Stimulated activated CD4-positive, alpha-beta T cell treated with anti-CD3 and anti-CD28 coated beads, Interleukin-1b, Interleukin-23, amount 100 ng/mL, for 48 hours (primary cell): ENCODE data around the gene IP6K2.
"Not testable (repeated sequence)": the region's sequence is repeated elsewhere in the genome, so short reads cannot be mapped to it uniquely, and the experiment has no call there.

Experiments used
- DNase-seq: peaks from one replicate; pipeline ENCODE4 v3.0.0-alpha.2; 2020

Gene IP6K2

DNA sequence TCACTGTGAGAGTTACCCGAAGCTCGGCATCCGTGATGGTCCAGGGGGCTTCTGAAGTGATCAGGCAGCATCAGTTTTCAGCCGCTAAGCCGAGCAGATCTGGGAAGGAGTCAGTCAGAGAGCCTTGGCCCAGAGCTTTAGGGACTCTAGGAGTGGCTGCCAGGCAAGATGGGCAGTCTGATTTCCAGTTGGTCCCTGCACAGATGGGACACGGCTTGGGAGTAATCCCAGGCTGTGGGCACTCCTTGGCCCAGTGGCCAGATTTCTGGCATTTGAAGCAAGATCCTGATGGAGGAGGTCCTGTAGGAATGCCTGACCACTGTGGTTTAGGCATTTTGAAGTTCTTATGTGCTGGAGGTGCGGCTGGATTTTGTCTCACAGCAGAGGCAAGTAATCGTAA lies 10.5 kb upstream of the IP6K2 start:
- no peak for DNase-seq

GRCh38 chr3:48725185-48725855 lies 8.3 kb upstream of the IP6K2 start:
- not testable (repeated sequence) for DNase-seq

GRCh38 chr3:48723725-48724124 lies 6.7 kb upstream of the IP6K2 start:
- no peak for DNase-seq

DNA sequence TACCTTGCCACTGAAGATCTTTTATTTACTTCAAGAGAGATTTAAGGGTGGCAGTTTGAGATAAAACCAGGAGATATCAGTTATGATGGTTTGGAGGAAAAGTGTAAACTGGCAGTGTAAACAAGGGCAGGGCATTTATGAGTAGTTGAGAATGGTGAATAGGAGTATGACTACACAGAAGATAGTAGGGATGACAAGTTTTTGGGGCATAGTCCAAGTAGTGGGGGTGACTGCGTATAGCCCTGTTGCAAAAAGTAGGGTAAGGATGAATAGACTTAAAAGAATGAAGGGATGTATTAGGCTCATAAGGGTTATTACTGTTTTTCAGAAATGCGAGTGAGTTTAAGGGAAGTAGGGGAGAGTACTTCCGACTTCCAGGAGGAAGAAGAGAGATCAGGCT lies 6.3 kb upstream of the IP6K2 start:
- not testable (repeated sequence) for DNase-seq

DNA sequence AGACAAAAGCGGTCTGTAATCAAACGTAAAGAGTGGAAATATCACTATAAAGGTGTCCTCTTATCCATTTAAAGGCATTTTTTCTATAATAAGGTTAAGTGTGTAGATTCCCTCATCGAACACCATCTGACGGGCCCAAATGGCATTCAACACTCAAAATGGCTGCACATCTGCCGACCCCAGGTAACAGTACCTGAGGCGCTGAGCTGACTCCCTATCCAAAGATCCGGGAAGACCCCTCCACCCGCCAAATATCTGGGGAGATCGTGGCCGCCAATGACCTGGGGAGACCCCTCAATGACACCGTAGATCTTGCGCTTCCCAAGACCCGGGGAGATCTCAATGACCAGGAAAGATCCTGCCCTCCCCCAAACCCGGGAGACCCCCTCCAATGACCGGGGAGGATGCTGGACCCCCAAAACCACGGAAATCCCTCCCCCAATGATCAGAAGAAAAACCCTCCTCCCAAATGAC lies 476 bp downstream of the IP6K2 start:
- DNase-seq = peak; percentile 30

- no peak for DNase-seq
These were observed 1.7 kb downstream of the IP6K2 start for GRCh38 chr3:48715174-48715800.

DNA sequence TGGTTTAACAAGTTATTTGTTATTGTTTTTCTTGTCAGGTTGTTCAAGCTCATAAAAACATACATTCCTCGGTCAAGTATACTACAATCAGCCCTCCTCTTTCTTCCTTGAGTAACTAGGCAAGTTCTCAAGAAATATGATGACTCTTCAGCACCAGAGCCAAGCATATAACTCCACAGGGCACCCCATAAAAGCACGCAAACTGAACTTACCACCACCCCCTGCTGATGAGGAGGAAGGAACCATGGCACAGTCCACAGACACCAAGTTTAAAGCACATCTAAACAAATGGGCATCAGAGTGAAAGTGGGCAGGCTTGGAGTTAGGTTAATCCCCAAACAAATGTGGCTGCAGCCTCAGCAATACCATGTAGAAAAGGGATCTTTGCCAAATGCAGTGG lies 5.3 kb downstream of the IP6K2 start:
- DNase-seq = no peak

- no peak for DNase-seq
These were observed 8.0 kb downstream of the IP6K2 start for GRCh38 chr3:48709051-48709461.

GRCh38 chr3:48708481-48708889 lies 8.5 kb downstream of the IP6K2 start:
- DNase-seq = no peak

- DNase-seq = no peak
These were observed 9.9 kb downstream of the IP6K2 start for GRCh38 chr3:48707157-48707556.

DNA sequence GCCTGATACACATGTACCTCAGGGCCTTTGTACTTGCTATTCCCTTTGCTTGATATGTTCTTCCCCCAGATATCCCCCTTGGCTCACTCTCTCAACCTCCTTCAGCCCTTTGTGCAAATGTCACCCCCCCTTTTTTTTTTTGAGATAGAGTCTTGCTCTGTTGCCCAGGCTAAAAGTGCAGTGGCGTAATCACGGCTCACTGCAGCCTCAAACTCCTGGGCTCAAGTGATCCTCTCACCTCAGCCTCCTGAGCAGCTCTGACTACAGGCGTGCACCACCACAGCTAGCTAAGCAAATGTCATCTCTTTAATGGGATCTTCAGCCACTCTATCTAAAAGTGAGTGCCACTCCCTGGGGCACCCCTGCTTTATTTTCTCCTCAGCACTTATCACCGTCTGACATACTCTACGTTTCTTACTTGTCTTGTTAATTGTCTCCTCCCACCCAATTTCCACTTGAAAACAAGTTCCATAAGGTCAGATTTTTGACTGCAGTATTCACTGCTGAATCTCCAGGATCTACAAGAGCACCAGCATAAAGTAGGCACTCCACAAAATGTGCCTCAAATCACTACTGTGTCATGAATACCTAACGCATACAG lies 14.6 kb downstream of the IP6K2 start:
- DNase-seq = no peak

- DNase-seq = no peak
These were observed 16.2 kb downstream of the IP6K2 start for GRCh38 chr3:48700731-48701405.

DNA sequence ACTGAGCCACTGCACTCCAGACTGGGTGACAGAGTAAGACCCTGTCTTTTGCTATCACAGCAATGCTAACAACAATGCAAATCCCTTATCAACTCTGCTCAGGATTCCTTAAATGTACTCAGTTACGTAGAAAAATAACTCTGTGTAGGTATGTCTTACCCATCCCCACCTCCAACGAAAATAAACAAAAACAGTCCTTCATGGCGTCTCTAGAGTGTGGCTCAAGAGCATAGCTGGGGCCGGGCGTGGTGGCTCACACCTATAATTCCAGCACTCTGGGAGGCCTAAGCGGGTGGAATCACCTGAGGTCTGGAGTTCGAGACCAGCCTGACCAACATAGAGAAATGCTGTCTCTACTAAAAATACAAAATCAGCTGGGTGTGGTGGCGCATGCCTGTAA lies 18.1 kb downstream of the IP6K2 start:
- DNase-seq = no peak

DNA sequence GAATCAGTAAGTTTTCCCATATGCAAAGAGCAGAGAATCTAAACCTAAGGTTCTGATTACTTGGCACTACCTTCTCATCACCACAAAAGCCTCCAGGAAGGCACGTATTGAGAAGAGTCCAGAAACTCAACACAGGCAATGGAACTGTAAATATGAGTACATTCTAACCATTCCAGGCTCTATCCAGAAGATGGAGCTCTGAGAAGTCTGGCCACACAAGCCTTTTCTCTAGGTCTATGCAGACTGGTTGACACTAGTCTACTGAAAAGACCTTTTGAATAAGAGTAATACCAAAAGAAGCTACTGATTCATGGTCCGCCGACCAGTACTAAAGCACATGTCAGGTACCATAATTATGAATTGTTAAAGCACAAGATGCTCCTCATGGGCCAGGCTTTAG lies 19.1 kb downstream of the IP6K2 start:
- DNase-seq = no peak

- no peak for DNase-seq
These were observed 20.4 kb downstream of the IP6K2 start for GRCh38 chr3:48696601-48697000.

- no peak for DNase-seq
These were observed 20.9 kb downstream of the IP6K2 start for GRCh38 chr3:48696156-48696555.

DNA sequence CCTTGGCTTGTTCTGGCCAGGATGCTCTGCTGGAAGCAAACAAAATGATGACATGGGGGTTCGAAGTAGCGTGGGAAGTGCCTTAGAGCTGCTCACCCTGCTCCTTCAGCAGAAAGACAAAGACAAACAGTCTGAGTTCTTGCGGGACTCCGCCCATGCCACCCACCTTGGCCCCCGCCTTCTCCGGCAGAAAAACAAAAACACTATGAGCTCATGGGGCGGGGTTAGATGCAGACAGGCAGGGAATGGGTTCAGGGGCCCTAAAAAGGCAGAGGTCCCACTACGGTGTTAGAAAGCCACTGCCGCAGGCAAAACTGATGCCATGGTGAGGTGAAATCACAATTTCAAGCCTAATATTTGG lies 21.6 kb downstream of the IP6K2 start:
- DNase-seq = no peak

GRCh38 chr3:48694610-48695392 lies 22.2 kb downstream of the IP6K2 start:
- no peak for DNase-seq

GRCh38 chr3:48693826-48694225 lies 23.2 kb downstream of the IP6K2 start:
- no peak for DNase-seq

GRCh38 chr3:48692551-48692950 lies 24.5 kb downstream of the IP6K2 start:
- DNase-seq = no peak

DNA sequence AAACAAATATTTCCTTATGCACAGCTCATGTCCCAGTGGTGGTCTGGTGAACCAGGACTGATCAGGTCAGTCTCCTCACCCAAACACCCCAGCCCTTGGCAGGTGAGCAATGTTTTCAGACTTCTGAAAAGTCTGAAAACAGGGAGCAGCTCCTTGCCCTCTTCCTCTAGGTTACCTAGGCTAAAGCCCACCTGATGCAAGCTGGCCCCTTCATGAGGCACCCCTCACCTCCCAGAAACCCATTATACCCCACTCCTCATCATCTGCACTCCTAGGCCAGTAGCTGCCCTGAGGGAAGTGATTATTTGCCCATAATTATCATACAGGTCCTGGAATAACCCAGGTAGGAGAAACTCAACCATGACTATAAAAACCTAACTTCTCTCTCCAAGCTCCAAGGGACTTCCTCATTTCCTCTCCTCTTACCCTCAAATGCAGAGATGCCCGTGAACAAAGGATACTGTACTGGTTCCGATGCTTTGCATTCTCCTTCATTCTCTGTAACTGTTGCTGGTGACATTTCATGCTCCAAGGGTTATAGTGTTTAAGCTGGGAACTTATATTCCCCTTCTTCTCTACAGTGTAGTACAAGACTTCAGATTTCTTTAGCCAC lies 26.1 kb downstream of the IP6K2 start:
- no peak for DNase-seq

- DNase-seq = no peak
These were observed 27.6 kb downstream of the IP6K2 start for GRCh38 chr3:48689384-48689783.

- DNase-seq = no peak
These were observed 28.3 kb downstream of the IP6K2 start for GRCh38 chr3:48688737-48689075.
